H54 (cell line): ENCODE measurements around the gene KRT40.
A peak's percentile ranks its signal among the peaks of the same experiment; 100 is the strongest.
"Not testable (repeated sequence)": the region's sequence is repeated elsewhere in the genome, so short reads cannot be mapped to it uniquely, and the experiment has no call there.

Source experiments
- DNase-seq: peaks from one replicate; pipeline ENCODE4 v3.0.0; 2011; ENCODE audit warnings: low spot score, mixed read lengths; ENCODE audit not compliant: insufficient read length
- FAIRE-seq: peaks from 3 replicates; lab custom pipeline; 2011; peaks lifted over from hg19 to GRCh38; lab: Jason Lieb, UNC
- POLR2A ChIP-seq: IDR thresholded peaks from 2 replicates; pipeline ENCODE4 v1.6.1; 2011; ENCODE audit warnings: low read depth, mild to moderate bottlenecking, low read length

KRT40 gene

GRCh38 chr17:41009936-41010335 lies 25.8 kb upstream of the KRT40 start:
- FAIRE-seq (no peak), DNase-seq (no peak)
- TF ChIP-seq POLR2A: no peak

GRCh38 chr17:41009301-41009760 lies 25.2 kb upstream of the KRT40 start:
- DNase-seq (no peak), FAIRE-seq (no peak)
- TF ChIP-seq POLR2A: no peak

DNA sequence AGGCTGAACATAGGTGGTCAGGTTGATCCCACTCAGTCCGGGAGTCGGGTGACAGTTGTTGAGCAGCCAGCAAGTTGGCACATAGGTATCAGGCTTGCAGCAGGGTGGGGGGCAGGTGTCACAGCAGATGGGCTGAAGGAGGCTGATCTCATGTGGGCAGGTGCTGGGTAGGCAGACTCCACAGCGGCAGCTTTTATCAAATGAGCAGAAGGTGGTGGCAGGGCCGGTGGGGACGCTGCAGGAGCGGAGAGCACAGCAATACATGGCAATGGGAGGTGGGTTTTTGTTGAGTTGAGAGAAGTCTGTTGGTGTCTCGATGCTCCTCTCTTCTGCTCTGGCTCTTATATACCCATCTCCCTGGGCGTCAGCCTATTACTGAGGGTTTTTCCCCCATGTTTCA lies 24.7 kb upstream of the KRT40 start, which contains the start of gene KRTAP3-1:
KRTAP3-1 (minus strand) TSS at position 318 of the 400 bp plus-strand sequence; CDS start at position 264, 54 bp downstream.
- no peak for TF ChIP-seq POLR2A

GRCh38 chr17:41004397-41004796 lies 20.3 kb upstream of the KRT40 start:
- no peak for TF ChIP-seq POLR2A
- no peak for FAIRE-seq
- no peak for DNase-seq

More for the DNA sequence above, 24.7 kb upstream of the KRT40 start, which contains the start of gene KRTAP3-1:
- DNase-seq: no peak
- no peak for FAIRE-seq

DNA sequence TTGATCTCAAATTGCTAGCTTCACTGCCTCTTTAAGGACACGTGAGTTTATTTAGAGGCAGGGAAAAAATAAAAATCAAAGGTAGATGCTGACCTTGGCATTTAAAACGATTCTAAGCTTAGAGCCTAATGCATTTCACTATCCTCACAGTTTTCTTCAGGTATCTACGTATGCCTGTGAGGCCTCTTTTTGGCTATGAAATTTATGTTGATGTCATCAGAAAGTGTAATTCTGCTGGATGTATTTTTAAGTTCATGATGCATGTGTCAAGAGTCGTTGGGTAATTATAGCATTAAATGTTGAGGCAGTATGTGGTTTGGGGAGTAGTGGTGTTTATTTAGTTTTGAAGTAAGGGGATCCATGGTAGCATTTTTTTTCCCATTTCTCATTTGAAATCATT lies 19.8 kb upstream of the KRT40 start:
- FAIRE-seq (no peak), DNase-seq (no peak)

DNA sequence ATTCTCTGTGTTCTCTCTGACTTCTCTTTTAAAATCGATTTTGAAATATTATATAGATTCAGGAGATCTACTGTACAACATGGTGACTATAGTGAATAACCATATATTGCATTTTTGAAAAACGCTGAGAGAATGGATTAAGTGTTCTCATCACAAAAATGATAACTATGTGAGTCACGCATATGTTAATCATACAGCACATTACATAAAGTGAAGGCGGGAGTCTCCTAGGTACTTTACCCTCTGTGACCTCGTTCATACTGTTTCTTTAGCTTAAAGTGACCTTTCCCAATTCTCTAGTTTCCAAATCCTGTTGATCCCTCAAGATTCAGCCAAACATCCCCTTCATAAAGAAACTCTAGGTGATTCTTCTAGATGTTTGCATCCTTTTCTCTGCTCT lies 18.7 kb upstream of the KRT40 start:
- peak; percentile 20 for DNase-seq
- TF ChIP-seq POLR2A: no peak
- FAIRE-seq: peak; percentile 95

More for the DNA sequence above, 19.8 kb upstream of the KRT40 start:
- no peak for TF ChIP-seq POLR2A

DNA sequence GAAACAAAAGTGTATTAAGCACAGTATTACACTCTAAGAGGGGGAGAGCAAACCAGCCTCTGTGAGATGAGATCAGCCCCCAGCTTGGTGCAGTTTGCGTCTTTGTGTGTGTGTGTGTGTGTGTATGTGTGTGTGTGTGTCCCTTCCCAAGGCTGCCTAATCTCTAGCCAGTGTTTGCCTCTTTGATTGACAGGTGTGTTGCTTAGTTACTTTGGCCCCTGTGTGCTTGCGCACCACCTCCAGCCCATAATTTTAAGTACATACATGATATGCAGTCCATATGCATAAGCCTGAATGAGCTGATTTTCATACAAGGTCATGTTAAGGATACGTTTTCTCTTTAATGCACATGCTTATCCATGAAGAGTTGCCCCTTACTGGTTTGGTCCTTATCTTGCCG lies 17.7 kb upstream of the KRT40 start:
- FAIRE-seq: no peak
- TF ChIP-seq POLR2A: no peak
- DNase-seq: no peak

DNA sequence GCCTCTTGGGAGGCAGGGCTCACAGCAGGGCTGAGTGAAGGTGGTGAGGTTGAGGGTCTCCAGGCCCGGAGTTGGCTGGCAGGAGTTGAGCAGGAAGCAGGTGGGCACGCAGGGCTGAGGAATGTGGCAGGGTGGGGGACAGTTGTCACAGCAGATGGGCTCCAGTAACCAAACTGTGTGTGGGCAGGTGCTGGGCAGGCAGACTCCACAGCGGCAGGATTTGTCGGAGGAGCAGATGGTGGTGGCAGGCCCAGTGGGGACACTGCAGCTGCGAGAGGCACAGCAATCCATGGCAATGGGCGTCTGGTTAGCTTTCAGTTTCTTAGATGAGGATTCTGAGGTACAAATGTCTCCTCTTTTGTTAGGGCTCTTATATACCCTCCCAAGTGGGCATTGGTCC lies 15.4 kb upstream of the KRT40 start, which contains the start of gene KRTAP3-2:
KRTAP3-2 (minus strand) TSS at position 344 of the 400 bp plus-strand sequence; CDS start at position 291, 53 bp downstream.
- not testable (repeated sequence) for FAIRE-seq, DNase-seq

GRCh38 chr17:40997361-40997760 lies 13.2 kb upstream of the KRT40 start:
- no peak for TF ChIP-seq POLR2A
- FAIRE-seq: no peak
- no peak for DNase-seq

GRCh38 chr17:40996829-40997228 lies 12.7 kb upstream of the KRT40 start:
- no peak for DNase-seq
- TF ChIP-seq POLR2A: no peak
- peak; percentile 15 for FAIRE-seq

- DNase-seq: no peak
- FAIRE-seq: no peak
- TF ChIP-seq POLR2A: no peak
Observed at GRCh38 chr17:40995116-40995515, 11.0 kb upstream of the KRT40 start.

- DNase-seq (no peak), FAIRE-seq (no peak)
- TF ChIP-seq POLR2A: no peak
Observed at GRCh38 chr17:40993839-40994238, 9.7 kb upstream of the KRT40 start, which contains the start of gene KRTAP3-3. KRTAP3-3 (minus strand) TSS chr17:40994164; CDS start chr17:40994097, 67 bp downstream.

GRCh38 chr17:40993084-40993483 lies 9.0 kb upstream of the KRT40 start:
- DNase-seq: no peak
- TF ChIP-seq POLR2A: no peak
- FAIRE-seq: no peak

DNA sequence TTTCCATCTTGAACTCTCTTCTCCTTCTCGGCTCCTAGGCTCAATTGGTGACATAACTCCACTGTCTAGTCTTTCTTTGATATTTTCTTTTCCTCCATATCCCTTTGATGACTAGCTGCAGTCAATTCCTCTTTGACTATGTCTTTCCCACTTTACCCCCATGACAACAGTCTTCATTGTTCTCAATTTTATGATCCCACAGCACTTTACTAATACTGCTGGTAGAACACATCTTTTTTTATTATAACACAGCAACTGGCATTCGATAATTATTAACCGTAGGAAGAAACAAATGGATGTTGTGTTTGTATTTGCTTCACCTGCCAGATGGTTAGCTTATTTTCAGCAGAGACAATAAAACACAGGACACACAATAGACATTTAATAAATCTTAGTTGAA lies 8.5 kb upstream of the KRT40 start:
- FAIRE-seq: no peak
- DNase-seq: no peak
- TF ChIP-seq POLR2A: no peak

GRCh38 chr17:40986920-40987319 lies 2.8 kb upstream of the KRT40 start:
- DNase-seq: no peak
- FAIRE-seq: no peak
- no peak for TF ChIP-seq POLR2A
